Central memory CD8-positive, alpha-beta T cell (primary cell): ENCODE results near the gene FAM227B.
"Not testable (repeated sequence)": the region's sequence is repeated elsewhere in the genome, so short reads cannot be mapped to it uniquely, and the experiment has no call there.

Experiments used
- ATAC-seq: fragments of 150-1000 bp; cut with Tn5 transposase; replicated peaks from 2 replicates; pipeline ENCODE4 v1.10.0; 2022; ENCODE audit warnings: mild to moderate bottlenecking, moderate FRiP score, moderate number of reproducible peaks; ENCODE audit not compliant: poor library complexity, severe bottlenecking; ENCODE audit errors: extremely low read depth
- DNase-seq, 2 donors: peaks; one replicate each; pipeline ENCODE4 v3.0.0; 2021; ENCODE audit warnings: low spot score in 2 of 2
- H3K27ac Mint-ChIP-seq: one replicate; pipeline ENCODE4 v1.8.0; 2022; ENCODE audit warnings: low read depth, mild to moderate bottlenecking, moderate library complexity, mixed read lengths
- H3K27me3 Mint-ChIP-seq: one replicate; pipeline ENCODE4 v1.8.0; 2022; ENCODE audit warnings: mixed read lengths
- H3K36me3 Mint-ChIP-seq: one replicate; pipeline ENCODE4 v1.8.0; 2022; ENCODE audit warnings: mild to moderate bottlenecking, moderate library complexity, mixed read lengths; ENCODE audit not compliant: insufficient read depth
- H3K4me1 Mint-ChIP-seq: one replicate; pipeline ENCODE4 v1.8.0; 2022; ENCODE audit warnings: mixed read lengths
- H3K4me3 Mint-ChIP-seq: one replicate; pipeline ENCODE4 v1.8.0; 2022; ENCODE audit warnings: mild to moderate bottlenecking, moderate library complexity, mixed read lengths
- H3K9me3 Mint-ChIP-seq: one replicate; pipeline ENCODE4 v1.8.0; 2022; ENCODE audit warnings: mixed read lengths

FAM227B gene

DNA sequence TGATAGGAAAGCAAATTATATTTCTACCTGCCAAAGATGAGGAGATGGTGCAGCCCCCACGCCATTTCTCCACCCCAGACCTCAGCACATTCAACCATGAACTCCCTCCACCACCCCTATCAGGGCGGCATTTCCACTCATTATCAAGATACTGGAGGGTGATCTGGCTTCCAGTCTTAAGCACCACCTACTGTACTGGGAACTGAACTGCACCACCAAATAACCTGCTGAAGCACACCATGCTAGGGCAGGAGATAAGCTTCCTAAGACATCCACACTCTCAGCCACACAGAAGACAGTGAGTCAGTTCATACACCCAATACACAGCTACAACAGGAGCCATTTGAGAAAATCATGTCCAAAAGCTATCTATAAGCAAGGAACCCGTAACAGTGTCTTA lies 98.8 kb downstream of the FAM227B start:
- H3K27me3 Mint-ChIP-seq = peaks cover 54% of the 10 kb centered on the region
- DNase-seq (no peak), ATAC-seq (no peak)
- no peak overlapping the region for H3K4me3 Mint-ChIP-seq
- H3K4me1 Mint-ChIP-seq = no peaks in the 10 kb centered on the region
- H3K9me3 Mint-ChIP-seq = peaks cover 11% of the 10 kb centered on the region
- H3K27ac Mint-ChIP-seq = no peak overlapping the region
- H3K36me3 Mint-ChIP-seq = peaks cover 2% of the 10 kb centered on the region

GRCh38 chr15:49512739-49513138 lies 107.9 kb downstream of the FAM227B start:
- H3K4me1 Mint-ChIP-seq, H3K27ac Mint-ChIP-seq, ATAC-seq, H3K9me3 Mint-ChIP-seq, H3K36me3 Mint-ChIP-seq, H3K4me3 Mint-ChIP-seq, DNase-seq: not testable (repeated sequence)
- H3K27me3 Mint-ChIP-seq = peaks cover 18% of the 10 kb centered on the region

GRCh38 chr15:49507261-49507660 lies 113.4 kb downstream of the FAM227B start:
- Mint-ChIP-seq H3K4me3 (no peak overlapping the region), H3K9me3 (no peaks in the 10 kb centered on the region), H3K4me1 (no peaks in the 10 kb centered on the region), H3K27me3 (no peaks in the 10 kb centered on the region), H3K36me3 (no peaks in the 10 kb centered on the region), H3K27ac (no peak overlapping the region)
- DNase-seq (no peak), ATAC-seq (no peak)

- no peaks in the 10 kb centered on the region for H3K36me3 Mint-ChIP-seq
- ATAC-seq (no peak), DNase-seq (no peak)
- no peaks in the 10 kb centered on the region for H3K9me3 Mint-ChIP-seq
- no peak overlapping the region for H3K27ac Mint-ChIP-seq
- H3K27me3 Mint-ChIP-seq = no peaks in the 10 kb centered on the region
- H3K4me3 Mint-ChIP-seq = no peak overlapping the region
- H3K4me1 Mint-ChIP-seq = no peaks in the 10 kb centered on the region
Measured at GRCh38 chr15:49506341-49506740, 114.3 kb downstream of the FAM227B start.

GRCh38 chr15:49501586-49501985 lies 119.0 kb downstream of the FAM227B start:
- Mint-ChIP-seq H3K27ac (no peak overlapping the region), H3K4me3 (no peak overlapping the region), H3K36me3 (peaks cover 2% of the 10 kb centered on the region), H3K27me3 (no peaks in the 10 kb centered on the region), H3K4me1 (no peaks in the 10 kb centered on the region), H3K9me3 (no peaks in the 10 kb centered on the region)
- ATAC-seq = no peak
- no peak for DNase-seq

GRCh38 chr15:49495993-49496753 lies 124.4 kb downstream of the FAM227B start:
- Mint-ChIP-seq H3K4me1 (no peaks in the 10 kb centered on the region), H3K9me3 (no peaks in the 10 kb centered on the region), H3K27me3 (no peaks in the 10 kb centered on the region), H3K36me3 (peaks cover 2% of the 10 kb centered on the region), H3K4me3 (no peak overlapping the region), H3K27ac (no peak overlapping the region)
- no peak for DNase-seq
- no peak for ATAC-seq

- no peak for ATAC-seq
Measured at GRCh38 chr15:49494842-49495241, 125.8 kb downstream of the FAM227B start.

GRCh38 chr15:49492830-49493229 lies 127.8 kb downstream of the FAM227B start:
- Mint-ChIP-seq H3K4me3 (no peak overlapping the region), H3K27ac (no peak overlapping the region), H3K36me3 (no peaks in the 10 kb centered on the region), H3K9me3 (no peaks in the 10 kb centered on the region), H3K4me1 (no peaks in the 10 kb centered on the region), H3K27me3 (no peaks in the 10 kb centered on the region)
- ATAC-seq = no peak
- no peak for DNase-seq

More at GRCh38 chr15:49494842-49495241, 125.8 kb downstream of the FAM227B start:
- Mint-ChIP-seq H3K27ac (no peak overlapping the region), H3K4me3 (no peak overlapping the region), H3K27me3 (no peaks in the 10 kb centered on the region), H3K4me1 (no peaks in the 10 kb centered on the region), H3K9me3 (no peaks in the 10 kb centered on the region), H3K36me3 (peaks cover 2% of the 10 kb centered on the region)
- no peak for DNase-seq

- ATAC-seq (no peak), DNase-seq (no peak)
- H3K4me3 Mint-ChIP-seq = no peak overlapping the region
- no peaks in the 10 kb centered on the region for H3K4me1 Mint-ChIP-seq
- no peak overlapping the region for H3K27ac Mint-ChIP-seq
- H3K36me3 Mint-ChIP-seq = no peaks in the 10 kb centered on the region
- H3K9me3 Mint-ChIP-seq = no peaks in the 10 kb centered on the region
- no peaks in the 10 kb centered on the region for H3K27me3 Mint-ChIP-seq
Measured at GRCh38 chr15:49492151-49492550, 128.5 kb downstream of the FAM227B start.

GRCh38 chr15:49490966-49491365 lies 129.7 kb downstream of the FAM227B start:
- DNase-seq (no peak), ATAC-seq (no peak)
- no peaks in the 10 kb centered on the region for H3K27me3 Mint-ChIP-seq
- no peak overlapping the region for H3K4me3 Mint-ChIP-seq
- H3K27ac Mint-ChIP-seq = no peak overlapping the region
- H3K36me3 Mint-ChIP-seq = no peaks in the 10 kb centered on the region
- H3K4me1 Mint-ChIP-seq = no peaks in the 10 kb centered on the region
- no peaks in the 10 kb centered on the region for H3K9me3 Mint-ChIP-seq

GRCh38 chr15:49485401-49485800 lies 135.2 kb downstream of the FAM227B start:
- not testable (repeated sequence) for ATAC-seq, H3K27ac Mint-ChIP-seq, H3K4me3 Mint-ChIP-seq, DNase-seq, H3K27me3 Mint-ChIP-seq, H3K4me1 Mint-ChIP-seq, H3K36me3 Mint-ChIP-seq, H3K9me3 Mint-ChIP-seq

DNA sequence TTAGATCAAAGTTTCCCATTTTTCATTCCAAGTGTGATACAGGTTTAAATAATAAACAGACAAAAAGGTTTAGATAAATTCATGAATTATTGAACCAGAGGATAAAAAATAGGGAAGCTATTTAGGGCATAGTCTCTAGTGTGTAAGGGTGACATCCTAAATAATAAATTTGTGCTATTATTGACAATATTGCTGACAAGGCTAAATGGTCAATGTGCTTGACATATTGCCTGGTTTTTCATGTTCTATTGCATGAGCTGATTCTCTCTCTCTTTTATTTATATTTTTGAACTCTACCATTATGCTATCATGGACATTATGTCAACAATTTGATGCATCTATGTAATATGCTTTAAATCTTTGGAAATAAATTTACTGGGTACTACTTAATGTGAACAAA lies 141.6 kb downstream of the FAM227B start:
- H3K4me1 Mint-ChIP-seq, H3K9me3 Mint-ChIP-seq: not testable (repeated sequence)

DNA sequence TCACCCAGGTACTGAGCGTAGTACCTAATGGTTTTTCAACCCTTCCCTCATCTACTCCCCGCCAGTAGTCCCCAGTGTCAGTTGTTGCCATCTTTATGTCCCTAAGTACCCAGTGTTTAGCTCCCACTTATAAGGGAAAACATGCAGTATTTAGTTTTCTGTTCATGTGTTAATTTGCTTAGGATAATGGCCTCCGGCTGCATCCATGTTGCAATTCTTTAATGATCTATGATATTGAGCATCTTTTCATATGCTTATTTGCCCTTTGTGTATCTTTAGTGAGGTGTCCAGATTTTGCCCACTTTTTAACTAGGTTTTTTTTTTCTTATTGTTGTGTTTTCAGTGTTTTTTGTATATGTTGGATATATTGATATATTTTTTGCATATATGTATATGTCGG lies 142.6 kb downstream of the FAM227B start:
- not testable (repeated sequence) for H3K4me3 Mint-ChIP-seq

More for the DNA sequence above, 141.6 kb downstream of the FAM227B start:
- not testable (repeated sequence) for DNase-seq, H3K36me3 Mint-ChIP-seq, H3K27me3 Mint-ChIP-seq, H3K4me3 Mint-ChIP-seq, ATAC-seq, H3K27ac Mint-ChIP-seq

More for the DNA sequence above, 142.6 kb downstream of the FAM227B start:
- not testable (repeated sequence) for H3K36me3 Mint-ChIP-seq, H3K4me1 Mint-ChIP-seq, H3K9me3 Mint-ChIP-seq, H3K27ac Mint-ChIP-seq, DNase-seq, H3K27me3 Mint-ChIP-seq, ATAC-seq
